Trophoblast cell (in vitro differentiated cells and primary cell): Measurements from ENCODE around the gene GEMIN4.
A peak's percentile ranks its signal among the peaks of the same experiment; 100 is the strongest.
"Not testable (repeated sequence)": the region's sequence is repeated elsewhere in the genome, so short reads cannot be mapped to it uniquely, and the experiment has no call there.

Source experiments
- DNase-seq, 2 donors: peaks; one replicate each; pipeline ENCODE4 v3.0.0-alpha.2; 2016
- H2AFZ ChIP-seq: 2 replicates; pipeline ENCODE4 v1.6.1; 2013; ENCODE audit warnings: low read length, moderate library complexity, mild to moderate bottlenecking; ENCODE audit not compliant: insufficient read depth, poor library complexity
- H2AK5ac ChIP-seq: 2 replicates; pipeline ENCODE4 v1.6.1; 2013; ENCODE audit warnings: mild to moderate bottlenecking, low read length
- H2BK120ac ChIP-seq: 2 replicates; pipeline ENCODE4 v1.6.1; 2013; ENCODE audit warnings: low read length, mild to moderate bottlenecking, moderate library complexity; ENCODE audit not compliant: insufficient read depth, poor library complexity
- H2BK12ac ChIP-seq: 2 replicates; pipeline ENCODE4 v1.6.1; 2013; ENCODE audit warnings: mild to moderate bottlenecking, low read length, moderate library complexity
- H2BK5ac ChIP-seq: 2 replicates; pipeline ENCODE4 v1.6.1; 2013; ENCODE audit warnings: low read length, low read depth, moderate library complexity, mild to moderate bottlenecking; ENCODE audit not compliant: poor library complexity
- H3K14ac ChIP-seq: 2 replicates; pipeline ENCODE4 v1.6.1; 2013; ENCODE audit warnings: mild to moderate bottlenecking, low read length
- H3K18ac ChIP-seq: 2 replicates; pipeline ENCODE4 v1.6.1; 2013; ENCODE audit warnings: mild to moderate bottlenecking, low read length
- H3K23ac ChIP-seq: 2 replicates; pipeline ENCODE4 v1.6.1; 2013; ENCODE audit warnings: low read length
- H3K27ac ChIP-seq: 2 replicates; pipeline ENCODE4 v1.5.1; 2013; ENCODE audit warnings: low read depth, mild to moderate bottlenecking, inconsistent platforms, low read length, moderate library complexity
- H3K27me3 ChIP-seq: 2 replicates; pipeline ENCODE4 v1.6.1; 2013; ENCODE audit warnings: inconsistent platforms, mild to moderate bottlenecking, low read length, moderate library complexity; ENCODE audit not compliant: insufficient read depth
- H3K36me3 ChIP-seq, 2 experiments: 1 replicate in 1 of 2; 2 replicates in 1 of 2; pipeline ENCODE4 v1.6.1; 2013; ENCODE audit warnings: low read length in 2 of 2, mild to moderate bottlenecking in 2 of 2, moderate library complexity in 1 of 2; ENCODE audit not compliant: insufficient read depth in 2 of 2, control insufficient read depth in 1 of 2
- H3K4ac ChIP-seq: 2 replicates; pipeline ENCODE4 v1.6.1; 2013; ENCODE audit warnings: low read depth, mild to moderate bottlenecking, low read length, moderate library complexity
- H3K4me1 ChIP-seq, 2 experiments: 1 replicate in 1 of 2; 2 replicates in 1 of 2; pipeline ENCODE4 v1.6.1; 2013; ENCODE audit warnings: low read length in 2 of 2, mild to moderate bottlenecking in 2 of 2, moderate library complexity in 1 of 2; ENCODE audit not compliant: insufficient read depth in 2 of 2, control insufficient read depth in 1 of 2
- H3K4me2 ChIP-seq: 2 replicates; pipeline ENCODE4 v1.6.1; 2013; ENCODE audit warnings: inconsistent platforms, mild to moderate bottlenecking, low read length, moderate library complexity
- H3K4me3 ChIP-seq: 2 replicates; pipeline ENCODE4 v1.5.1; 2013; ENCODE audit warnings: mild to moderate bottlenecking, low read depth, low read length, inconsistent platforms
- H3K79me1 ChIP-seq: one replicate; pipeline ENCODE4 v1.6.1; 2013; ENCODE audit warnings: low read length
- H3K79me2 ChIP-seq: 2 replicates; pipeline ENCODE4 v1.6.1; 2013; ENCODE audit warnings: low read length, mild to moderate bottlenecking; ENCODE audit not compliant: control insufficient read depth, insufficient read depth, poor library complexity
- H3K9ac ChIP-seq: 2 replicates; pipeline ENCODE4 v1.6.1; 2013; ENCODE audit warnings: mild to moderate bottlenecking, low read length
- H3K9me3 ChIP-seq: 2 replicates; pipeline ENCODE4 v1.6.1; 2013; ENCODE audit warnings: low read depth, mild to moderate bottlenecking, control low read depth, inconsistent platforms, low read length; ENCODE audit not compliant: insufficient read depth
- H4K12ac ChIP-seq: 2 replicates; pipeline ENCODE4 v1.6.1; 2013; ENCODE audit warnings: low read depth, mild to moderate bottlenecking, low read length, moderate library complexity
- H4K8ac ChIP-seq: 2 replicates; pipeline ENCODE4 v1.6.1; 2013; ENCODE audit warnings: low read depth, mild to moderate bottlenecking, low read length, moderate library complexity
- H4K91ac ChIP-seq: one replicate; pipeline ENCODE4 v1.6.1; 2013; ENCODE audit warnings: low read depth, mild to moderate bottlenecking, low read length, moderate library complexity
- WGBS: extraction: QIAGEN DNeasy Blood & Tissue Kit; methylation state at CpG from one replicate; pipeline ENCODE4 v1.1.7; 2013; ENCODE audit warnings: missing lambda C conversion rate; ENCODE audit not compliant: insufficient read length, insufficient coverage; ENCODE audit errors: extremely low coverage; 5-methylcytosine and 5-hydroxymethylcytosine counted together

The GEMIN4 gene

GRCh38 chr17:787641-788221 is 35.7 kb upstream of the GEMIN4 start:
- Histone ChIP-seq H3K9me3 (peaks cover 2% of the 10 kb centered on the region), H3K36me3 (peaks cover 11 to 37% of the 10 kb centered on the region in 2 experiments), H2BK12ac (no peak overlapping the region), H2AK5ac (no peak overlapping the region), H3K9ac (no peak overlapping the region), H2BK120ac (no peak overlapping the region), H3K79me1 (no peaks in the 10 kb centered on the region), H3K27me3 (no peaks in the 10 kb centered on the region), H4K12ac (no peak overlapping the region), H2BK5ac (no peak overlapping the region), H3K79me2 (no peaks in the 10 kb centered on the region), H4K91ac (no peak overlapping the region), H3K4me2 (no peak overlapping the region), H3K18ac (no peak overlapping the region), H3K14ac (no peak overlapping the region), H3K23ac (no peak overlapping the region), H2AFZ (no peak overlapping the region), H3K27ac (no peak overlapping the region), H3K4me3 (no peak overlapping the region), H3K4me1 (peaks cover 4% of the 10 kb centered on the region in 2 experiments), H4K8ac (no peak overlapping the region), H3K4ac (no peak overlapping the region)
- WGBS = no CpG with 5 or more reads among the region's 12 CpGs
- DNase-seq = no peak

GRCh38 chr17:785901-786300 is 33.8 kb upstream of the GEMIN4 start:
- not testable (repeated sequence) for H3K27ac ChIP-seq, H4K8ac ChIP-seq, H3K9me3 ChIP-seq, H2AFZ ChIP-seq, H3K79me1 ChIP-seq, H2BK12ac ChIP-seq, H3K4me3 ChIP-seq, H3K79me2 ChIP-seq, H3K23ac ChIP-seq, H3K4me1 ChIP-seq, H3K18ac ChIP-seq, H3K14ac ChIP-seq, H4K12ac ChIP-seq, H2AK5ac ChIP-seq, H3K27me3 ChIP-seq, H3K9ac ChIP-seq, H4K91ac ChIP-seq, H2BK120ac ChIP-seq, H3K4me2 ChIP-seq, H2BK5ac ChIP-seq, H3K4ac ChIP-seq
- WGBS = no CpG with 5 or more reads among the region's 7 CpGs
- DNase-seq = peak; percentile 55 to 91
- H3K36me3 ChIP-seq = peaks cover 3 to 20% of the 10 kb centered on the region in 2 experiments

GRCh38 chr17:784143-784542 is 32.1 kb upstream of the GEMIN4 start:
- no peaks in the 10 kb centered on the region for H3K27me3 ChIP-seq
- H3K4me3 ChIP-seq = no peak overlapping the region
- H4K8ac ChIP-seq = no peak overlapping the region
- no peak overlapping the region for H3K23ac ChIP-seq
- H2AK5ac ChIP-seq = no peak overlapping the region
- H2BK12ac ChIP-seq = no peak overlapping the region
- H3K18ac ChIP-seq = no peak overlapping the region
- peaks cover 4% of the 10 kb centered on the region for H3K79me1 ChIP-seq
- no peak overlapping the region for H4K12ac ChIP-seq
- H3K9ac ChIP-seq = no peak overlapping the region
- no peak overlapping the region for H3K4ac ChIP-seq
- no peak overlapping the region for H3K4me2 ChIP-seq
- no peak overlapping the region for H3K27ac ChIP-seq
- peaks cover 4% of the 10 kb centered on the region for H3K79me2 ChIP-seq
- H3K36me3 ChIP-seq = peaks cover 3 to 16% of the 10 kb centered on the region in 2 experiments
- peaks cover 2% of the 10 kb centered on the region for H3K9me3 ChIP-seq
- DNase-seq = peak in 1 of 2 donors; percentile 29
- no peak overlapping the region for H2BK5ac ChIP-seq
- H2BK120ac ChIP-seq = no peak overlapping the region
- no peak overlapping the region for H2AFZ ChIP-seq
- WGBS = no CpG with 5 or more reads among the region's 3 CpGs
- H3K4me1 ChIP-seq = peaks cover 2 to 5% of the 10 kb centered on the region in 2 experiments
- H3K14ac ChIP-seq = no peak overlapping the region
- H4K91ac ChIP-seq = no peak overlapping the region

GRCh38 chr17:781805-782731 is 30.0 kb upstream of the GEMIN4 start, which contains the start of the genes GLOD4 and MRM3:
TSS of gene GLOD4 (minus strand) at chr17:782280. CDS start at chr17:782255, 25 bp downstream.
TSS of gene MRM3 (plus strand) at chr17:782353. CDS start at chr17:782379, 26 bp downstream.
- Histone ChIP-seq H3K4me2 (peak within 1 kb of the TSS; percentile 94), H3K36me3 (peaks cover 9 to 23% of the 10 kb centered on the region in 2 experiments), H3K18ac (peak within 1 kb of the TSS; percentile 81), H2AK5ac (peak within 1 kb of the TSS; percentile 37), H2AFZ (peak within 1 kb of the TSS; percentile 71), H3K9me3 (no peaks in the 10 kb centered on the region), H3K9ac (peak within 1 kb of the TSS; percentile 78), H3K79me2 (peaks cover 4% of the 10 kb centered on the region), H2BK5ac (peak within 1 kb of the TSS; percentile 60), H2BK120ac (peak within 1 kb of the TSS; percentile 34), H4K91ac (peak within 1 kb of the TSS; percentile 83), H3K27ac (peak within 1 kb of the TSS; percentile 39), H4K8ac (peak within 1 kb of the TSS; percentile 59), H3K4me1 (peaks cover 2 to 5% of the 10 kb centered on the region in 2 experiments), H3K4me3 (peak within 1 kb of the TSS; percentile 92), H3K79me1 (peaks cover 4% of the 10 kb centered on the region), H4K12ac (peak within 1 kb of the TSS; percentile 57), H3K4ac (peak within 1 kb of the TSS; percentile 85), H3K23ac (no peak within 1 kb of the TSS), H3K27me3 (no peaks in the 10 kb centered on the region), H2BK12ac (no peak within 1 kb of the TSS), H3K14ac (peak within 1 kb of the TSS; percentile 71)
- peak; percentile 92 to 96 for DNase-seq
- no CpG with 5 or more reads among the region's 87 CpGs for WGBS
